ENCODE results near the gene DHX36.

Gene DHX36

DNA sequence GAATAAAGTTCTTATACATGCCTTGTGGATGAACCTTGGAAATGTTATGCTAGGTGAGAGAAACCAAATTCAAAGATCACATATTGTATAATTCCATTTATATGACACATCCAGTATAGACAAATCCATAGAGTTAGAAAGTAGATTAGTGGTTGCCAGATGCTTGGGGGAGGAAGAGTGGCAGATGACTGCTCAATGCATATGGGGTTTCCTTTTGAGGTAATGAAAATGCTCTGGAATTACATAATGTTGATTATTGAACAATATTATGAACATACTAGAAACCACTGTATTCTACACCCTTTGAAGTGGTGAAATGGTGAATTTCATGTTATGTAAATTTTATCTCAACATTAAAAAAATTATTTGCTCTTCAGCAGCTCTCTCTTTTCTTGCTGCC lies 100.8 kb downstream of the DHX36 start:
- no peak for DNase-seq

Data from T-helper 9 cell (primary cell).